CD4-positive, alpha-beta T cell (primary cell): Measurements from ENCODE around the gene TXNDC2. TPM values are rescaled to one million over a fixed set of nuclear protein-coding genes. Genes with fewer than 3 reads are reported as not detected.

Experiments used
- ATAC-seq: fragments of 200-7000 bp; cut with Tn5 transposase; one replicate; pipeline ENCODE4 v1.10.0; 2022; ENCODE audit warnings: mild to moderate bottlenecking; ENCODE audit not compliant: poor library complexity
- CTCF ChIA-PET: fragments of 350-600 bp; sonication (Branson Sonifier 250); formaldehyde crosslinking; loops from one replicate; lab custom pipeline; 2021; ENCODE audit warnings: antibody characterized with exemption, inconsistent platforms; lab: Charles Lee
- POLR2A ChIA-PET: fragments of 350-600 bp; sonication (Branson Sonifier 250); formaldehyde crosslinking; loops from one replicate; lab custom pipeline; 2021; ENCODE audit warnings: antibody characterized with exemption, inconsistent platforms; lab: Charles Lee
- DNase-seq, 14 experiments: peaks; one replicate each; pipeline ENCODE4 v3.0.0-alpha.2; 2013 to 2020; ENCODE audit warnings: mixed read lengths in 2 of 14
- H3K27ac ChIP-seq, 2 donors: one replicate each; pipeline versions ENCODE4 v1.5.1 to v1.7.0; 2013; ENCODE audit warnings: low read length in 2 of 2, low read depth in 1 of 2, mild to moderate bottlenecking in 1 of 2
- H3K27me3 ChIP-seq, 2 experiments: 1 replicate in 1 of 2; 2 replicates in 1 of 2; pipeline versions ENCODE4 v1.6.1 to v1.7.0; 2013; ENCODE audit warnings: low read length in 2 of 2, control low read depth in 1 of 2, mild to moderate bottlenecking in 1 of 2, moderate library complexity in 1 of 2; ENCODE audit not compliant: insufficient read depth in 2 of 2, control insufficient read depth in 1 of 2
- H3K36me3 ChIP-seq: one replicate; pipeline ENCODE4 v1.6.1; 2013; ENCODE audit warnings: low read length, control low read depth; ENCODE audit not compliant: insufficient read depth
- H3K4me1 ChIP-seq: one replicate; pipeline ENCODE4 v1.6.1; 2013; ENCODE audit warnings: low read length, control low read depth; ENCODE audit not compliant: insufficient read depth
- H3K4me3 ChIP-seq: one replicate; pipeline ENCODE4 v1.5.1; 2013; ENCODE audit warnings: mild to moderate bottlenecking, low read length, moderate library complexity
- H3K9me3 ChIP-seq, 2 experiments: 1 replicate in 1 of 2; 2 replicates in 1 of 2; pipeline versions ENCODE4 v1.6.1 to v1.7.0; 2013; ENCODE audit warnings: low read length in 2 of 2, mild to moderate bottlenecking in 2 of 2, control low read depth in 1 of 2, moderate library complexity in 1 of 2; ENCODE audit not compliant: control insufficient read depth in 1 of 2, insufficient read depth in 1 of 2
- H3K27ac Mint-ChIP-seq: one replicate; pipeline ENCODE4 v1.8.0; 2020; ENCODE audit warnings: mixed read lengths
- H3K27me3 Mint-ChIP-seq: one replicate; pipeline ENCODE4 v1.8.0; 2021; ENCODE audit warnings: mixed read lengths
- H3K36me3 Mint-ChIP-seq: one replicate; pipeline ENCODE4 v1.8.0; 2021; ENCODE audit warnings: low read depth, mixed read lengths
- H3K4me1 Mint-ChIP-seq: one replicate; pipeline ENCODE4 v1.8.0; 2021; ENCODE audit warnings: low read depth, mixed read lengths
- H3K4me3 Mint-ChIP-seq: one replicate; pipeline ENCODE4 v1.8.0; 2020; ENCODE audit warnings: mild to moderate bottlenecking, mixed read lengths
- H3K9me3 Mint-ChIP-seq: one replicate; pipeline ENCODE4 v1.8.0; 2020; ENCODE audit warnings: mixed read lengths
- intact Hi-C, 2 experiments: fragments of 100-400 bp; cut with DNase I in 1 of 2; cut with micrococcal nuclease in 1 of 2; formaldehyde crosslinking; loops; one replicate each; pipeline versions ENCODE4 v1.15.1 to v1.9.0; 2023 to 2025; cut with DNase I, micrococcal nuclease
- total RNA-seq, 174 experiments: library from RNA in 2 of 174; stranded (reverse) in 2 of 174; gene quantifications; one replicate each; pipeline ENCODE4 v1.2.3 and lab custom pipeline; 2021 to 2026
- TF ChIP-seq, protein P1 (sequence below): fragments of 200-600 bp; IDR thresholded peaks from one replicate; pipeline ENCODE4 v1.8.0; 2022; ENCODE audit warnings: antibody characterized with exemption, mild to moderate bottlenecking

TXNDC2 gene
- total RNA-seq, 2 experiments from 2014 or later = not detected

DNA sequence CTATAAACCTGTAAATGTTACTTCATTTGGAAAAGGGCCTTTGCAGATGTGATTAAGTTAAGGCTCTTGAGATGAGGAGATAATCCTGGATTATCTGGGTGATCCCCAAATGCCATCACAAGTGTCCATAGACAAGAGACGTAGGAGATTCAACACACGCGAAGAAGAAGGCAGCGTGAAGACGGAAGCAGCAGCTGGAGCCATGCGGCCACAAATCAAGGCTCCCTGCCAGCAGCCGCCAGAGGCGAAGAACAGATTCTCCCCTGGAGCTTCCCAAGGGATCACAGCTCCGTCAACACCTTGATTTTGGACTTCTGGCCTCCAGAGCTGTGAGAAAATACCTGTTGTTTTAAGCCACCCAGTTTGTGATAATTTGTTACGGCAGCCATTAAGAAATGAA lies 17.1 kb downstream of the TXNDC2 start:
- H3K27me3 ChIP-seq = peaks cover 0 to 2% of the 10 kb centered on the region in 2 experiments
- Mint-ChIP-seq H3K4me3 (no peak overlapping the region), H3K36me3 (no peaks in the 10 kb centered on the region), H3K4me1 (no peaks in the 10 kb centered on the region), H3K27me3 (peaks cover 36% of the 10 kb centered on the region), H3K27ac (no peak overlapping the region), H3K9me3 (no peaks in the 10 kb centered on the region)
- intact Hi-C loops = no loop called here
- no peaks in the 10 kb centered on the region for H3K9me3 ChIP-seq
- H3K36me3 ChIP-seq = no peaks in the 10 kb centered on the region
- no peak for ATAC-seq
- H3K4me1 ChIP-seq = no peaks in the 10 kb centered on the region
- TF ChIP-seq, protein P1, sequence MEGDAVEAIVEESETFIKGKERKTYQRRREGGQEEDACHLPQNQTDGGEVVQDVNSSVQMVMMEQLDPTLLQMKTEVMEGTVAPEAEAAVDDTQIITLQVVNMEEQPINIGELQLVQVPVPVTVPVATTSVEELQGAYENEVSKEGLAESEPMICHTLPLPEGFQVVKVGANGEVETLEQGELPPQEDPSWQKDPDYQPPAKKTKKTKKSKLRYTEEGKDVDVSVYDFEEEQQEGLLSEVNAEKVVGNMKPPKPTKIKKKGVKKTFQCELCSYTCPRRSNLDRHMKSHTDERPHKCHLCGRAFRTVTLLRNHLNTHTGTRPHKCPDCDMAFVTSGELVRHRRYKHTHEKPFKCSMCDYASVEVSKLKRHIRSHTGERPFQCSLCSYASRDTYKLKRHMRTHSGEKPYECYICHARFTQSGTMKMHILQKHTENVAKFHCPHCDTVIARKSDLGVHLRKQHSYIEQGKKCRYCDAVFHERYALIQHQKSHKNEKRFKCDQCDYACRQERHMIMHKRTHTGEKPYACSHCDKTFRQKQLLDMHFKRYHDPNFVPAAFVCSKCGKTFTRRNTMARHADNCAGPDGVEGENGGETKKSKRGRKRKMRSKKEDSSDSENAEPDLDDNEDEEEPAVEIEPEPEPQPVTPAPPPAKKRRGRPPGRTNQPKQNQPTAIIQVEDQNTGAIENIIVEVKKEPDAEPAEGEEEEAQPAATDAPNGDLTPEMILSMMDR = no peak
- CTCF ChIA-PET = no interaction called here
- DNase-seq = no peak
- H3K4me3 ChIP-seq = no peak overlapping the region
- POLR2A ChIA-PET = no interaction called here
- no peak overlapping the region for H3K27ac ChIP-seq

- H3K4me3 ChIP-seq = no peak overlapping the region
- intact Hi-C loops = no loop called here
- Mint-ChIP-seq H3K4me3 (no peak overlapping the region), H3K9me3 (no peaks in the 10 kb centered on the region), H3K4me1 (no peaks in the 10 kb centered on the region), H3K27me3 (peaks cover 47% of the 10 kb centered on the region), H3K36me3 (no peaks in the 10 kb centered on the region), H3K27ac (no peak overlapping the region)
- ChIA-PET POLR2A (no interaction called here), CTCF (no interaction called here)
- H3K9me3 ChIP-seq = no peaks in the 10 kb centered on the region
- peaks cover 3 to 5% of the 10 kb centered on the region in 2 experiments for H3K27me3 ChIP-seq
- TF ChIP-seq, protein P1 = no peak
- ATAC-seq (no peak), DNase-seq (no peak)
- no peaks in the 10 kb centered on the region for H3K4me1 ChIP-seq
- H3K27ac ChIP-seq = no peak overlapping the region
- no peaks in the 10 kb centered on the region for H3K36me3 ChIP-seq
These were observed 19.7 kb downstream of the TXNDC2 start for GRCh38 chr18:9905401-9905922.

DNA sequence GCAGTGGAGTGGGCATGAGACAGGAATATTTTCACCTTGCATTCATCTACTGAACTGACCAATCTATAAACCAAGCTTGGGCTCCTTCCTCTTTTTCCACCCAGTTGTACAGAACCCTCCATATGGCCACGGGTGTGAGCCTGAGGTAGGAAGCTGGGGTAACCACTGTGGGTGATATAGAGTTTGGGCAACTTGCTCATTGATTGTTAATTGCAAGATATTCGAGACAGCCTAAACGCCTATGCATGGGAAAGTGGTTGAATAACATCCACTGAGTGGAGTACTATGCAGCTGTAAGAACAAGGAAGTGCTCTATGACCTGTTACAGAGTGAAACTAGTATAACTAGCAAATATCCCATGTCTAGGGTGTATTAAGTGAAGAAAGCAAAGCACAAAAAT lies 20.7 kb downstream of the TXNDC2 start:
- H3K27ac Mint-ChIP-seq = no peak overlapping the region
- no peaks in the 10 kb centered on the region for H3K9me3 Mint-ChIP-seq
- Histone ChIP-seq H3K4me1 (no peaks in the 10 kb centered on the region), H3K4me3 (no peak overlapping the region), H3K36me3 (no peaks in the 10 kb centered on the region), H3K27ac (no peak overlapping the region), H3K9me3 (no peaks in the 10 kb centered on the region), H3K27me3 (peaks cover 3 to 5% of the 10 kb centered on the region in 2 experiments)
- ChIA-PET CTCF (no interaction called here), POLR2A (no interaction called here)
- no peak for ATAC-seq
- no peaks in the 10 kb centered on the region for H3K36me3 Mint-ChIP-seq
- no peaks in the 10 kb centered on the region for H3K4me1 Mint-ChIP-seq
- DNase-seq = no peak
- intact Hi-C loops = no loop called here
- no peak overlapping the region for H3K4me3 Mint-ChIP-seq
- peaks cover 47% of the 10 kb centered on the region for H3K27me3 Mint-ChIP-seq
- TF ChIP-seq, protein P1 = no peak
